ENCODE data around the gene TMIGD2.
"Not testable (repeated sequence)": the region's sequence is repeated elsewhere in the genome, so short reads cannot be mapped to it uniquely, and the experiment has no call there.

TMIGD2 gene

DNA sequence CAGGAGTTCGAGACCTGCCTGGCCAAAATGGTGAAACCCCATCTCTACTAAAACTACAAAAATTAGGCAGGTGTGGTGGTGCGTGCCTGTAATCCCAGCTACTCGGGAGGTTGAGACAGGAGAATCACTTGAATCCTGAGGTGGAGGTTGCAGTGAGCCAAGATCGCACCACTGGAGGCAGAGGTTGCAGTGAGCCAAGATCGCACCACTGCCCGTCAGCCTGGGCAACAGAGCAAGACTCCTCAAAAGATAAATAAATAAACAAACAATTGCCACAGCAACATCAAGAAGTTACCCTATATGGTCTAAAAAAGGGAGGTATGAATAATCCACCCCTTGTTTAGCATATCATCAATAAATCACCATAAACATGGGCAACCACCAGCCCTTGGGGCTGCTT, 56.3 kb downstream of the TMIGD2 start:
- not testable (repeated sequence) for H3K4me3 ChIP-seq (ENCODE audit: low read length)

More for the DNA sequence above, 56.3 kb downstream of the TMIGD2 start:
- not testable (repeated sequence) for H3K23ac ChIP-seq (ENCODE audit: low read length); H3K79me2 ChIP-seq (ENCODE audit: control insufficient read depth, insufficient read depth, low read length); H3K27me3 ChIP-seq (ENCODE audit: insufficient read depth, low read length, poor library complexity); DNase-seq; H3K4ac ChIP-seq (ENCODE audit: low read depth, low read length); H2BK120ac ChIP-seq (ENCODE audit: low read depth, low read length); H3K9ac ChIP-seq (ENCODE audit: low read length); H2BK5ac ChIP-seq (ENCODE audit: low read length); H3K36me3 ChIP-seq (ENCODE audit: control insufficient read depth, insufficient read depth, low read length); H3K18ac ChIP-seq (ENCODE audit: low read length); H3K4me2 ChIP-seq (ENCODE audit: low read length); H4K5ac ChIP-seq (ENCODE audit: low read length); H2AK5ac ChIP-seq (ENCODE audit: low read length); H3K4me1 ChIP-seq (ENCODE audit: control insufficient read depth, low read depth, low read length); H3K79me1 ChIP-seq (ENCODE audit: low read length); H2BK15ac ChIP-seq (replicated peaks; ENCODE audit: low read depth); H3K27ac ChIP-seq (ENCODE audit: low read depth, low read length)
- Histone ChIP-seq H4K8ac (ENCODE audit: low read depth, low read length) (peak overlapping the region; percentile 13), H3K56ac (ENCODE audit: low read length) (peak overlapping the region; percentile 77)
- no CpG with 5 or more reads among the region's 6 CpGs for WGBS (ENCODE audit: extremely low coverage, insufficient coverage, low lambda C conversion rate)

Data from mesendoderm (in vitro differentiated cells).